Testis (tissue), 2 donors: ENCODE results near the gene GNAS.

Experiments used
- CTCF ChIP-seq, 3 experiments: fragments of 450-650 bp in 2 of 3; fragments of 200-600 bp in 1 of 3; sonication (generic) in 1 of 3; IDR thresholded peaks; one replicate each; pipeline ENCODE4 v1.5.1; 2016 to 2019; ENCODE audit warnings: antibody characterized with exemption in 3 of 3, mild to moderate bottlenecking in 2 of 3, moderate library complexity in 1 of 3
- POLR2A ChIP-seq: fragments of 450-650 bp; IDR thresholded peaks from one replicate; pipeline ENCODE4 v1.6.1; 2017; ENCODE audit warnings: antibody characterized with exemption, mild to moderate bottlenecking, moderate library complexity

GRCh38 chr20:58880441-58880840 lies 27.9 kb downstream of the GNAS start:
- TF ChIP-seq POLR2A (no peak), CTCF (IDR thresholded peaks at IDR 0.05) (no peak)
